Measurements from ENCODE around the gene PRM2.
"Not testable (repeated sequence)": the region's sequence is repeated elsewhere in the genome, so short reads cannot be mapped to it uniquely, and the experiment has no call there.

Gene PRM2

GRCh38 chr16:11307639-11308492 lies 31.6 kb upstream of the PRM2 start:
- DNase-seq (ENCODE audit: low read depth in 3 of 3, low spot score in 1 of 3) = no peak

DNA sequence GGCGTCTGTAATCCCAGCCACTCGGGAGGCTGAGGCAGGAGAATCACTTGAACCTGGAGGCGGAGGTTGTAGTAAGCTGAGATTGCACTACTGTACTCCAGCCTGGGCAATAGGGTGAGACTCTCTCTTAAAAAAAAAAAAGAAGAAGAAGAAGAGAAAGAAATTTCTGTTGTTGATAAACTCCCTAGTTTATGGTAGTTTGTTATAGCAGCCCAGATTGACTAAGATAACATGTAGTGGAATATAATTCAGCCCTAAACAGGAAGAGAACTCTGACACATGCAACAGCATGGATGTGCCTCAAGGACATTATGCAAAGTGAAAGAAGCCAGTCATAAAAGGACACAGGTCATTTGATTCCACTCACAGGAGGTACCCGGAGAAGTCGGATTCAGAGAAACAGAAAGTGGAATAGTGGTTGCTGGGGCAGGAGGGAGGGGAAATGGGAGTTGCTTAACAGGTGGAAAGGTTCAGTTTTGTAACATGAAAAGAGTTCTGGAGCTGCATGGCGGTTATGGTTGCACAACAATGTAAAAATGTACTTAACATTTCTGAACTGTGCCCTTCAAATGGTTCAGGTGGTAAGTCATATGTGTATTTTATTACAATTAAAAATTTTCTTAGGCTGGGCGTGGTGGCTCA lies 30.8 kb upstream of the PRM2 start:
- DNase-seq (ENCODE audit: low read depth in 3 of 3, low spot score in 1 of 3) = no peak

DNA sequence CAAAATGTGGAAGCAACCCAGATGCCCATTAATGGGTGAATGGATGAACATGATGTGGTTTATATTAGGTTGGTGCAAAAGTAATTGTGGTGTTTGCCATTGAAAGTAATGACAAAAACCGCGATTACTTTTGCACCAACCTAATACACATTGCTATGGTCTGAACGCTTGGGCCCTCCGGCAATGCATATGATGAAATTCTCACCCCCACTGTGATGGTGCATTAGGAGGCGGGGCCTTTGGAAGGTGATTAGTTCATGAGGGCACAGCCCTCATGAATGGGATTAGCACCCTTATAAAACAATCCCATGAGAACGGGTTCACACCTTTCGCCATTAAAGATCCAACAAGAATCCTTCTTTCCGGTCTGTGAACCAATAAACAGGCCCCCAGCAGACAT lies 30.1 kb upstream of the PRM2 start:
- DNase-seq (ENCODE audit: low read depth in 3 of 3, low spot score in 1 of 3) = no peak

DNA sequence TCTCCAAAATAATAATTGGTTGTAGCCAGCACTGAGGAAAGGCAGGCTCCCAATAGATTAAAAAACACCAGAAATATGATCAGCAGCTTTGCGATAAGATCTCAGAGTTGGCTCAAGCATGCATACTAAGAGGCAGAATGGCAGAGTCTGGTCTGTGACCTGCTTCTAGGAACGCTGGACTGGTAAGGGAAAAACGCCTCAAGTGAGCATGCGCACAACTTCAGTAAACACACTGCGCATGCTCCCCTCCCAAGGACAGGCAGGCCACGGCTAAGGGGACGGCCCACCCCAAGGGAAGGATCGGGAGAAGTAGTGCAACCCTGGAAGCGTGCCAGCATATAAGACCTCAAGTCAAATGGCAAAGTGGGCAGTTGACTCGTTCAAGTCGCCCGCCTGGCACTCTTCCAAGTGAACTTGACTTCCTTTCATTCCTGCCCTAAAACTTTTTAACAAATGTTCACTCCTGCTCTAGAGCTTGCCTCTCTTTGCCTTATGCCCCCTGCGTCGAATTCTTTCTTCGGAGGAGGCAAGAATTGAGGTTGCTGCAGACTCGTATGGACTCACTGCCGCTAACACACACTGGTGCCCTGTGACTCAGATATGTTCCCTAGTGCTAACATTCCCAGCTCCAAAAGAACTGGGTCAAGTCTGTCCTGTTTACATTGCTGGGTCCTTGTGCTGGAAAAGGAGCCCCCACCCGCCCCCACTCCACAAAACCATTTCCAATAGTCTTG lies 27.3 kb upstream of the PRM2 start:
- no peak for DNase-seq (ENCODE audit: low read depth in 3 of 3, low spot score in 1 of 3)

- no peak for DNase-seq (ENCODE audit: low read depth in 3 of 3, low spot score in 1 of 3)
These were observed 26.7 kb upstream of the PRM2 start for GRCh38 chr16:11302977-11303376.

DNA sequence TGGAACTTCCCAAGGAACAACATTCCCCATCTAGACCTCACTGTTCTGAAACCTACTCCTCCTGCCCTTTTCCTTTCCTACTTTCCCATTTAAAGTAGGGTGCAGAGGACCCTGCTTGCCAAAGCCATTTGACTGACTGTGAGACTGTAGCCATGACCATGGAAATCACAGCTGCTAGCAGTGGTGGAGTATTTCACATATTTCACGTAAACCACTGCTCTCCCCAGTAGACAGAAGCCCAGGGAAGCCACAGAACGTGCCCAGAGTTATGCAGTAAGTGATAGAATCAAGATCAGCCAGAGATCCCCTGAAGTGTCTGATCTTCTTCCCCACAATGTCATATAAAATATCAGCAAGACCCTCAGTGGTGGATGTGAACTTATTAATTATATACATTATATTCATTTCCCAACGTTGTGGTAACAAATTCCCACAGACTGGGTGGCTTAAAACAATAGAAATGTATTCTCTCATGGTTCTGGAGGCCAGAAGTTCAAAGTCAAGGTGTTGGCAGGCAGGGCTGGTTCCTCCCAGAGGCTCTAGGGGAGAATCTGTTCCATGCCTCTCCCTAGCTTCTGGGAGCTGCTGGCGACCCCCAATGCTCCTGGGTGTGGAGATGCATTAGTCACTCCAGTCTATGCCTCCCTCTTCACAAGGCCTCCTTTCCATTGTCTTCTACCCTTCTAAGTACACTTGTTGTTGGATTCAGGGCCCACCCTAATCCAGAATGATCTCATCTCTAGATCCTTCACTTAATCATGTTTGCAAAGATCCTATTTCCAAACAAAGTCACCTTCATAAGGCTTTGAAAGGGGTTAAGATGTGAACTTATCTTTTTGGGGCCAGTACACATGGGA lies 25.6 kb upstream of the PRM2 start:
- DNase-seq (ENCODE audit: low read depth in 3 of 3, low spot score in 1 of 3) = no peak

- DNase-seq (ENCODE audit: low read depth in 3 of 3, low spot score in 1 of 3) = no peak
These were observed 24.2 kb upstream of the PRM2 start for GRCh38 chr16:11300560-11300892.

- DNase-seq (ENCODE audit: low read depth in 3 of 3, low spot score in 1 of 3) = no peak
These were observed 23.7 kb upstream of the PRM2 start for GRCh38 chr16:11299865-11300559.

DNA sequence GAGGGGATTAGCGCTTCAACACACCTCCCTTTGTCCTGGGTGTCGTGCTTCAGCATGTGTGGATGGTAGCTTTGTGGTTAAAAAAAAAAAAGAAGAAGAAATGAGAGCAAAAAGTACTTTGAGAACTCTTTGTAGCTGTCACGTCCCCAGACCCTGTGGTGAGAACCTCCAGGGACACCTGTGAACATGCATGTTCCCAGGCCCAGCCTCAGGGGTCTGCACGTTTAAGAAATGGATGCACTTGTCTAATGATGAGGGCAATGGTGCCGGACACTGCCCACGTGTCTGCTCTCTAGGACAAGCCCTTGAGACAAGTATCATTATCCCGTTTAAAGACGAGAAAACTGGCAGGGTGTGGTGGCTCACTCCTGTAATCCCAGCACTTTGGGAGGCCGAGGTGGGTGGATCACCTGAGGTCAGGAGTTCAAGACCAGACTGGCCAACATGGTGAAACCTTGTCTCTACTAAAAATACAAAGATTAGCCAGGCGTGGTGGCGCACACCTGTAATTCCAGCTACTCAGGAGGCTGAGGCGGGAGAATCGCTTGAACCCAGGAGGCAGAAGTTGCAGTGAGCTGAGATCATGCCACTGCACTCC lies 22.8 kb upstream of the PRM2 start:
- not testable (repeated sequence) for DNase-seq (ENCODE audit: low read depth in 3 of 3, low spot score in 1 of 3)

DNA sequence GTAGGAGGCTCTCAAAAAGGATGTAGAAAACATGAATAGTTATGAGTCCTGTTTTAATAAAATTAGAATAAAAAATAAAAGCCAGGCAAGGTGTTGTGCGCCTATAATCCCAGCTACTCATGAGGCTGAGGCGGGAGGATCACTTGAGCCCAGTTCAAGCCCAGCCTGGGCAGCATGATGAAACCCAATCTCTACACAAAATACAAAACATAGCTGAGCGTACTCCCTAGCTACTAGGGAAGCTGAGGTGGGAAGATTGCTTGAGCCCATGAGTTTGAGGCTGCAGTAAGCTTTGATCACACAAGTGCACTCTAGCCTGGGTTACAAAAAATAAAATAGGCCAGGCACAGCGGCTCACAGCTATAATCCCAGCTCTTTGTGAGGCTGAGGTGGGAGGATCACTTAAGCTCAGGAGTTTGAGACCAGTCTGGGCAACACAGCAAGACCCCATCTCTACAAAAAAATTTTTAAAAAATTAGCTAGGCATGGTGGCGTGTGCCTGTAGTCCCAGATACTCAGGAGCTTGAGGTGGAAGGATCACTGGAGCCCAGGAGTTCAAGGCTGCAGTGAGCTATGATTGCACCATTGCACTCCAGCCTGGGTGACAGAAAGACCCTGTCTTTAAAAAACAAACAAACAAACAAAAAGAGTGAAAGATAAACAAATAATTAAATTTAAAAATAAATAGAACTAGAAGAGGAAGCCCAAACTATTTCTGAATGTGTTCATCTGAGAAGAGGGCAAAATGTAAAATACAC lies 22.0 kb upstream of the PRM2 start:
- DNase-seq (ENCODE audit: low read depth in 3 of 3, low spot score in 1 of 3) = no peak

GRCh38 chr16:11297492-11298142 lies 21.3 kb upstream of the PRM2 start:
- DNase-seq (ENCODE audit: low read depth in 3 of 3, low spot score in 1 of 3) = peak; percentile 18 to 40 (median 39)

- no peak for DNase-seq (ENCODE audit: low read depth in 3 of 3, low spot score in 1 of 3)
These were observed 20.6 kb upstream of the PRM2 start for GRCh38 chr16:11296706-11297491.

DNA sequence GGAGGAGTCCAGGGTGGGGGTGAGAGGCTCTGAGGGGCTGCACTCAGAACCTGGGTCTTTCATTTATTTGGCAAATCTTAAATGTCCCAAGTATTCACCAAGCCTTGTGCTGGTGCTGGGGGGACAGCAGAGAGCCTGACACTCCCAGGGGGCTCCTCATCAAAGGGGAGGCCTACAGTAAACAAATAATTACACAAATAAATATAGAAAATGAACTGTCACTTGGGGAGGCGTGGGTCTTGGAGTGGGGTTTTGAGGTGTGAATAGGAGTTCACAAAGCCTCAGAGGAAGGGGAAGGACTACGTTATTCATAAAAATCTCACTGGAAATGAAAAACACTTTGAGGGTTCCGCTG lies 20.0 kb upstream of the PRM2 start:
- no peak for DNase-seq (ENCODE audit: low read depth in 3 of 3, low spot score in 1 of 3)

GRCh38 chr16:11295672-11296071 lies 19.4 kb upstream of the PRM2 start:
- DNase-seq (ENCODE audit: low read depth in 3 of 3, low spot score in 1 of 3) = no peak

DNA sequence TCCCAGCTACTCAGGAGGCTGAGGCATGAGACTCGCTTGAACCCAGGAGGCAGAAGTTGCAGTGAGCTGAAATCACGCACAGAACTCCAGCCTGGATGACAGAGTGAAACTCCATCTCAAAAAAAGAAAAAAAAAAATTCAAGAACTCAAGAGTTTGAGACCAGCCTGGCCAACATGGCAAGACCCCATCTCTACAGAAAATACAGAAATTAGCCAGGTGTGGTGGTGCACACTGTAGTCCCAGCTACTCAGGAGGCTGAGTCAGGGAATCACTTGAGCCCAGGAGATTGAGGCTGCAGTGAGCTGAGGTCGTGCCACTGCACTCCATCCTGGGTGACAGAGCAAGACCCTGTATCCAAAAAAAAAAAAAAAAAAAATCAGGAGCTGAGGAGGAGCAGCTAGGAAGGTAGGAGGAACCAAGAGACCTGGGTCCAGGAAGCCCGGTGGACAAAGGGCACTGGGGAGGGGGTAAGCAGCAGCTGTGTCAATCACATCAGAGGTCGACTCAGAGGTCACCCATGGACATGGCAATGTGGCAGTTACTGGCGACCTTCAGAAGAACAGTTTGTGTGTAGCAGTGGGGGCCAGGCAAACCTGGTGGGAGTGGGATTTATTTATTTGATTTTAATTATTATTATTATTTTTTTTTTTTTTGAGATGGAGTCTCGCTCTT lies 15.9 kb upstream of the PRM2 start:
- no peak for DNase-seq (ENCODE audit: low read depth in 3 of 3, low spot score in 1 of 3)

DNA sequence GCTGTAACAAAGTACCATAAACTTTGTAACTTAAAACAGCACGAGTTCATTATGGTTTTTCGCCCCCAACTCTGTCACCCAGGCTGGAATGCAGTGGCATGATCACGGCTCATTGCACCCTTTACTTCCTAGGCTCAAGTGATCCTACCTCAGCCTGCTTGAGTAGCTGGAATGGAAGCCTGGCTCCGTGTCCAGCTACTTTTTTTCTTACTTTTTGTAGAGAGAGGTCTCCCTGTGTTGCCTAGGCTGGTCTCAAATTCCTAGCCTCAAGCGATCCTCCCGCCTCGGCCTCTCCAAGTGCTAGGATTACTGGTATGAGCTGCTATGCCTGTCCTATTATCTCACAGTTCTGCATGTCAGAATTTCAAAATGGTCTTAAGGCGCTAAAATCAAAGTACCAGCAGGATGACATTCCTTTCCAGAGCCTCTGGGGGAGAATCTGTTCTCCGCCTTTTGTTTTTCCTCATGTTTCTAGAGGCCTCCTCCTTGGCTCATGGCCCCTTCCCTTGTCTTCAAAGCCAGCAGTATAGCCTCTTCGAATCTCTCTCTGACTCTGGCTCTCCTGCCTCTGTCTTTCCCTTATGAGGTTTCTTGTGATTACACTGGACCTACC lies 14.9 kb upstream of the PRM2 start:
- DNase-seq (ENCODE audit: low read depth in 3 of 3, low spot score in 1 of 3) = no peak

Data from stimulated activated CD4-positive, alpha-beta T cell treated with anti-CD3 and anti-CD28 coated beads, TNF-alpha, amount 100 ng/mL, for 1 hour (primary cell).